Esophagus muscularis mucosa (tissue), 4 donors: ENCODE measurements around the gene SNAP47. TPM values are rescaled to one million over a fixed set of nuclear protein-coding genes. Genes with fewer than 3 reads are reported as not detected.

Source experiments
- DNase-seq: peaks from one replicate; pipeline ENCODE4 v3.0.0-alpha.2; 2017; ENCODE audit errors: extremely low spot score
- H3K27ac ChIP-seq, 4 donors: fragments of 200-600 bp; sonication (generic); replicated peaks in 1 of 4; 1 replicate in 3 of 4; 2 replicates in 1 of 4; pipeline ENCODE4 v1.5.1; 2016 to 2019; ENCODE audit warnings: mild to moderate bottlenecking in 1 of 4
- H3K27me3 ChIP-seq, 4 donors: fragments of 200-600 bp; sonication (generic); one replicate each; pipeline versions ENCODE4 v1.5.1 to v1.6.0; 2016 to 2019
- H3K36me3 ChIP-seq, 4 donors: fragments of 200-600 bp; sonication (generic); one replicate each; pipeline ENCODE4 v1.5.1; 2016 to 2019
- H3K4me1 ChIP-seq, 4 donors: fragments of 200-600 bp; sonication (generic); one replicate each; pipeline ENCODE4 v1.5.1; 2016 to 2019
- H3K4me3 ChIP-seq, 4 donors: fragments of 200-600 bp; sonication (generic); 1 replicate in 2 of 4; 2 replicates in 2 of 4; pipeline ENCODE4 v1.5.1; 2016 to 2019; ENCODE audit warnings: mild to moderate bottlenecking in 4 of 4, moderate library complexity in 1 of 4
- H3K9me3 ChIP-seq, 4 donors: fragments of 200-600 bp; sonication (generic); 1 replicate in 3 of 4; 2 replicates in 1 of 4; pipeline ENCODE4 v1.5.1; 2016 to 2019
- CTCF ChIP-seq, 3 experiments: fragments of 200-600 bp in 2 of 3; fragments of 450-650 bp in 1 of 3; sonication (generic) in 2 of 3; IDR thresholded peaks; one replicate each; pipeline ENCODE4 v1.5.1; 2017 to 2019; ENCODE audit warnings: antibody characterized with exemption in 3 of 3, mild to moderate bottlenecking in 2 of 3, moderate library complexity in 1 of 3
- EP300 ChIP-seq: sonication (generic); formaldehyde crosslinking; IDR thresholded peaks from one replicate; pipeline ENCODE4 v1.6.1; 2017; ENCODE audit warnings: antibody characterized with exemption
- POLR2A ChIP-seq: fragments of 450-650 bp; IDR thresholded peaks from one replicate; pipeline ENCODE4 v1.6.1; 2017; ENCODE audit warnings: antibody characterized with exemption, moderate library complexity, mild to moderate bottlenecking, low read depth
- POLR2AphosphoS5 ChIP-seq, 2 donors: sonication (generic); formaldehyde crosslinking; IDR thresholded peaks; one replicate each; pipeline ENCODE4 v1.6.1; 2017; ENCODE audit warnings: antibody characterized with exemption in 2 of 2
- WGBS: methylation state at CpG from one replicate; pipeline ENCODE4 v1.1.5; 2018; 5-methylcytosine and 5-hydroxymethylcytosine counted together
- intact Hi-C: fragments of 100-400 bp; cut with DNase I; formaldehyde crosslinking; loops from one replicate; pipeline ENCODE4 v1.15.1; 2023
- total RNA-seq, 4 donors: library from RNA; depleted of rRNA; stranded (reverse); fragments of >200 nt; gene quantifications; one replicate each; pipeline versions ENCODE4 v1.1.0 to v1.2.1, GENCODE V29; 2016

SNAP47 gene
- total RNA-seq, 4 donors from 2014 or later = 26.6 to 41.0 (median 38.8) TPM

- TF ChIP-seq CTCF (IDR thresholded peaks at IDR 0.05) (no peak), POLR2A (no peak), EP300 (no peak), POLR2AphosphoS5 (IDR thresholded peaks at IDR 0.05) (no peak)
- Histone ChIP-seq H3K4me1 (no peaks in the 10 kb centered on the region), H3K4me3 (no peak overlapping the region), H3K9me3 (peaks cover 0 to 11% (median 3%) of the 10 kb centered on the region in 4 donors), H3K27me3 (no peaks in the 10 kb centered on the region), H3K27ac (no peak overlapping the region), H3K36me3 (no peaks in the 10 kb centered on the region)
- intact Hi-C loops = no loop called here
- no peak for DNase-seq
- WGBS = 70% methylated on average over 1 of the region's 1 CpG
Measured at GRCh38 chr1:227808566-227808965, 73.3 kb downstream of the SNAP47 start.

GRCh38 chr1:227809026-227809425 lies 73.8 kb downstream of the SNAP47 start:
- Histone ChIP-seq H3K4me3 (no peak overlapping the region), H3K27ac (no peak overlapping the region), H3K27me3 (no peaks in the 10 kb centered on the region), H3K9me3 (peaks cover 0 to 11% (median 3%) of the 10 kb centered on the region in 4 donors), H3K36me3 (no peaks in the 10 kb centered on the region), H3K4me1 (no peaks in the 10 kb centered on the region)
- intact Hi-C loops = no loop called here
- no peak for DNase-seq
- WGBS = 81% methylated on average over 2 of the region's 2 CpGs
- TF ChIP-seq POLR2AphosphoS5 (IDR thresholded peaks at IDR 0.05) (no peak), EP300 (no peak), POLR2A (no peak), CTCF (IDR thresholded peaks at IDR 0.05) (no peak)

GRCh38 chr1:227813962-227814361 lies 78.7 kb downstream of the SNAP47 start:
- Histone ChIP-seq H3K9me3 (peaks cover 0 to 10% (median 5%) of the 10 kb centered on the region in 4 donors), H3K4me3 (no peak overlapping the region), H3K27ac (no peak overlapping the region), H3K36me3 (no peaks in the 10 kb centered on the region), H3K27me3 (no peaks in the 10 kb centered on the region), H3K4me1 (no peaks in the 10 kb centered on the region)
- intact Hi-C loops = no loop called here
- no peak for TF ChIP-seq POLR2AphosphoS5 (IDR thresholded peaks at IDR 0.05)
- TF ChIP-seq EP300 = no peak
- TF ChIP-seq POLR2A = no peak
- TF ChIP-seq CTCF (IDR thresholded peaks at IDR 0.05) = no peak
- no peak for DNase-seq
- 100% methylated on average over 2 of the region's 2 CpGs for WGBS

- 86% methylated on average over 20 of the region's 44 CpGs for WGBS
- Histone ChIP-seq H3K9me3 (peaks cover 0 to 10% (median 5%) of the 10 kb centered on the region in 4 donors), H3K27me3 (no peaks in the 10 kb centered on the region), H3K27ac (no peak within 1 kb of the TSS), H3K4me1 (no peaks in the 10 kb centered on the region), H3K36me3 (no peaks in the 10 kb centered on the region), H3K4me3 (no peak within 1 kb of the TSS)
- intact Hi-C loops = no loop called here
- no peak for DNase-seq
- TF ChIP-seq CTCF (IDR thresholded peaks at IDR 0.05) (no peak), POLR2AphosphoS5 (IDR thresholded peaks at IDR 0.05) (no peak), EP300 (no peak), POLR2A (no peak)
Measured at GRCh38 chr1:227815468-227816409, 80.5 kb downstream of the SNAP47 start, which contains the start of gene PRSS38. Gene PRSS38, plus strand, starts transcription at chr1:227815675. Its CDS starts 42 bp downstream, at chr1:227815717.
